Keratinocyte (primary cell): Measurements from ENCODE around the gene MXD3. TPM values are rescaled to one million over a fixed set of nuclear protein-coding genes. Genes with fewer than 3 reads are reported as not detected.

Experiments
- DNase-seq: peaks from one replicate; pipeline ENCODE4 v3.0.0-alpha.2; 2011; ENCODE audit warnings: low read depth, missing footprints, low spot score
- FAIRE-seq: peaks from 2 replicates; lab custom pipeline; 2011; peaks lifted over from hg19 to GRCh38; lab: Jason Lieb, UNC
- H2AFZ ChIP-seq: 2 replicates; pipeline ENCODE4 v1.6.0; 2012; ENCODE audit warnings: low read length, control low read depth, inconsistent platforms; ENCODE audit not compliant: control insufficient read depth
- H3K27ac ChIP-seq: 2 replicates; pipeline ENCODE4 v1.5.1; 2011; ENCODE audit warnings: low read length; ENCODE audit not compliant: control insufficient read depth, insufficient read depth
- H3K27me3 ChIP-seq: 3 replicates; pipeline ENCODE4 v1.6.0; 2011; ENCODE audit warnings: low read length; ENCODE audit not compliant: control insufficient read depth, insufficient read depth; ENCODE audit errors: extremely low read depth
- H3K36me3 ChIP-seq, 2 experiments: 2 replicates in 1 of 2; 3 replicates in 1 of 2; pipeline ENCODE4 v1.5.1; 2011; ENCODE audit warnings: low read length in 2 of 2, mild to moderate bottlenecking in 1 of 2; ENCODE audit not compliant: control insufficient read depth in 2 of 2, insufficient read depth in 2 of 2; ENCODE audit errors: extremely low read depth in 1 of 2
- H3K4me1 ChIP-seq: 3 replicates; pipeline ENCODE4 v1.5.1; 2011; ENCODE audit warnings: low read length; ENCODE audit not compliant: control insufficient read depth, insufficient read depth; ENCODE audit errors: extremely low read depth
- H3K4me2 ChIP-seq: 3 replicates; pipeline ENCODE4 v1.6.0; 2011; ENCODE audit warnings: low read depth, low read length; ENCODE audit not compliant: control insufficient read depth, insufficient read depth; ENCODE audit errors: extremely low read depth
- H3K4me3 ChIP-seq, 3 experiments: fragments of 200-600 bp in 1 of 3; sonication (generic) in 1 of 3; 2 replicates in 2 of 3; 3 replicates in 1 of 3; pipeline ENCODE4 v1.5.1; 2011 to 2016; ENCODE audit warnings: low read length in 3 of 3, mild to moderate bottlenecking in 3 of 3, control low read depth in 2 of 3, inconsistent platforms in 1 of 3, low read depth in 1 of 3, mixed read lengths in 1 of 3, mixed run types in 1 of 3, moderate library complexity in 1 of 3; ENCODE audit not compliant: control insufficient read depth in 2 of 3, insufficient read depth in 2 of 3; ENCODE audit errors: extremely low read depth in 1 of 3
- H3K79me2 ChIP-seq: 2 replicates; pipeline ENCODE4 v1.6.0; 2012; ENCODE audit warnings: low read length; ENCODE audit not compliant: control insufficient read depth, insufficient read depth
- H3K9ac ChIP-seq: 3 replicates; pipeline ENCODE4 v1.6.0; 2011; ENCODE audit warnings: low read length; ENCODE audit not compliant: control insufficient read depth, insufficient read depth; ENCODE audit errors: extremely low read depth
- H3K9me1 ChIP-seq: 3 replicates; pipeline ENCODE4 v1.6.0; 2011; ENCODE audit warnings: low read length; ENCODE audit not compliant: control insufficient read depth, insufficient read depth; ENCODE audit errors: extremely low read depth
- H3K9me3 ChIP-seq: 2 replicates; pipeline ENCODE4 v1.5.1; 2012; ENCODE audit warnings: low read depth, low read length; ENCODE audit not compliant: control insufficient read depth
- H4K20me1 ChIP-seq: 3 replicates; pipeline ENCODE4 v1.6.0; 2011; ENCODE audit warnings: low read length; ENCODE audit not compliant: control insufficient read depth, insufficient read depth; ENCODE audit errors: extremely low read depth
- CTCF ChIP-seq, 3 experiments: IDR thresholded peaks in 1 of 3; conservative IDR thresholded peaks in 1 of 3; optimal IDR thresholded peaks in 1 of 3; 2 replicates in 2 of 3; 3 replicates in 1 of 3; pipeline versions ENCODE3 to v1.5.1; 2011; ENCODE audit warnings: low read length in 3 of 3, mild to moderate bottlenecking in 3 of 3, moderate library complexity in 2 of 3, control low read depth in 1 of 3, inconsistent platforms in 1 of 3; ENCODE audit not compliant: insufficient read depth in 2 of 3; ENCODE audit errors: extremely low read depth in 1 of 3
- EZH2 ChIP-seq: IDR thresholded peaks from one replicate; pipeline ENCODE4 v1.6.1; 2012; ENCODE audit warnings: inconsistent platforms, mild to moderate bottlenecking, low read length, moderate library complexity
- dilution Hi-C: fragments of 300-500 bp; cut with MboI; formaldehyde crosslinking; loops from one replicate; pipeline ENCODE4 v1.7.0; 2020; ENCODE audit warnings: low sequenced_read_pairs; ENCODE audit not compliant: extremely low pct_ligation_motif_present
- polyA plus RNA-seq, 5 experiments: library from polyadenylated mRNA; depleted of rRNA in 3 of 5; stranded (reverse) in 3 of 5; stranded (forward) in 1 of 5; unstranded in 1 of 5; fragments of >200 nt; gene quantifications; 1 replicate in 1 of 5; 2 replicates in 3 of 5; 3 replicates in 1 of 5; pipeline versions ENCODE4 v1.2.1 to v1.2.3, GENCODE V29; 2011 to 2012; ENCODE audit warnings: missing spikeins in 2 of 5, low read depth in 1 of 5, low replicate concordance in 1 of 5

The MXD3 gene
- polyA plus RNA-seq, 1 donor (not counting 4 experiments of a cell fraction or from before 2014, with no cell fraction given): 0.97 TPM

DNA sequence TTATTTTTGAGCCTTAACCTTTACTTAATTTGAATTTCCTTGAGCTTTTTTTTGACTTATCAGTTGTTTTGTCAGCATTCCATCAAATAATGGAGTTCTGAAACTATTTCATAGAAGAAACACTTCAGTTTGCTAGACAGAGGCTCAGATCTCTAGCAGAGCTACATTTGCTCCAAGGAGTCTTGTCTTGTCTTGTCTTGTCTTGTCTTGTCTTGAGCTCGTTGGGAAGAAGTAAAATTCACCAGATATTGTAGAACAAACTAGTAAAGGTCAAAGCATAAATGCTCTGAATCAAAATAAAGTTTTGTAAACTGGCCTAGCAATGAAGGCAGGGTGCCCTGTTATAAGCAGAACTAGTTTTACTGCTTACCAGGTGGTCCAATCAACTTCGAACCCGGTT, 41.7 kb downstream of the MXD3 start:
- H3K4me3 ChIP-seq: no peak overlapping the region
- peaks cover 10 to 29% of the 10 kb centered on the region in 2 experiments for H3K36me3 ChIP-seq
- no peaks in the 10 kb centered on the region for H3K9me1 ChIP-seq
- H3K4me2 ChIP-seq: peak overlapping the region; percentile 46
- no peak for TF ChIP-seq CTCF (optimal IDR thresholded peaks at IDR 0.05 in 1 of 3, IDR thresholded peaks at IDR 0.05 in 1 of 3, conservative IDR thresholded peaks at IDR 0.05 in 1 of 3; ENCODE audit: extremely low read depth in 1 of 3, insufficient read depth in 2 of 3, low read length in 3 of 3)
- no peak for TF ChIP-seq EZH2
- H3K27ac ChIP-seq: no peak overlapping the region
- H2AFZ ChIP-seq: no peak overlapping the region
- H3K4me1 ChIP-seq: peaks cover 23% of the 10 kb centered on the region
- DNase-seq (peak; percentile 23), FAIRE-seq (peak; percentile 88)
- no peaks in the 10 kb centered on the region for H3K9me3 ChIP-seq
- H3K9ac ChIP-seq: no peak overlapping the region
- no peaks in the 10 kb centered on the region for H3K27me3 ChIP-seq
- H3K79me2 ChIP-seq: no peaks in the 10 kb centered on the region
- H4K20me1 ChIP-seq: no peaks in the 10 kb centered on the region
- dilution Hi-C loops: no loop called here

DNA sequence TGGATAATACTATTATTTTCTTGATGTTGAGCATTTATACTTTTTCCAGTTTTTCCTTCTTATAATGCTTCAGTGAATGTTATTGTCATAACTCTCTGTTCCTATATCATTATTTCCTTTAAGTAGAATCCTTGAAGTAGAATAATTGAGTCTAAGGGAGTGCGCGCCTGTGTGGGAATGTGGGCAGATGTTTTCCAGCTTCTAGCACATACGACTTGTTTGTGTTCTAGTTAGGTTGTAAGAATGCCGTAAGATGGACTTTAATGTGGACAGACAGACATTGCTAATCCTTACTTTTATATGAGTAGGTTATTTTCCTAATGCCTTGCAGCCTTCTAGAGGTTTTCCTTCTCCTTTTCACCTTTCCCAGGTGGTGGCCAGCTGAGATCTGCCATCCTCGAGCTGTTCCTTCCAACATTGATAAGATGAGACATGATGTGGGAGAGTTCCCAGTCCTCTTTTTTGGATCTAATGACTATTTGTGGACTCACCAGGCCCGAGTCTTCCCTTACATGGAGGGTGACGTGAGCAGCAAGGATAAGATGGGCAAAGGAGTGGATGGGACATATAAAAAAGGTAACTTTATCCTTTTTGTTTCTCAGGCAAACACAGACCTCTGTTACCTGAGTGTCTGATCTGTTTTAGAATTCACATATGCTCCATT, 42.3 kb downstream of the MXD3 start:
- H3K4me2 ChIP-seq: peak overlapping the region; percentile 46
- no peaks in the 10 kb centered on the region for H3K27me3 ChIP-seq
- H2AFZ ChIP-seq: no peak overlapping the region
- H3K9me3 ChIP-seq: no peaks in the 10 kb centered on the region
- FAIRE-seq (no peak), DNase-seq (no peak)
- no peaks in the 10 kb centered on the region for H4K20me1 ChIP-seq
- H3K36me3 ChIP-seq: peaks cover 10 to 28% of the 10 kb centered on the region in 2 experiments
- H3K4me1 ChIP-seq: peaks cover 23% of the 10 kb centered on the region
- H3K27ac ChIP-seq: no peak overlapping the region
- no peaks in the 10 kb centered on the region for H3K79me2 ChIP-seq
- H3K9me1 ChIP-seq: no peaks in the 10 kb centered on the region
- no peak overlapping the region for H3K9ac ChIP-seq
- TF ChIP-seq EZH2: no peak
- TF ChIP-seq CTCF (optimal IDR thresholded peaks at IDR 0.05 in 1 of 3, IDR thresholded peaks at IDR 0.05 in 1 of 3, conservative IDR thresholded peaks at IDR 0.05 in 1 of 3; ENCODE audit: extremely low read depth in 1 of 3, insufficient read depth in 2 of 3, low read length in 3 of 3): no peak
- no peak overlapping the region for H3K4me3 ChIP-seq
- dilution Hi-C loops: no loop called here
